GM12875 (cell line): Measurements from ENCODE around the gene TTC21A.

Experiments used
- H3K4me3 ChIP-seq: one replicate; pipeline ENCODE4 v1.5.1; 2011; ENCODE audit warnings: low read depth, low read length, control low read depth
- CTCF ChIP-seq: IDR thresholded peaks from 2 replicates; pipeline ENCODE4 v1.5.1; 2011; ENCODE audit warnings: low read depth, mild to moderate bottlenecking, control low read depth, inconsistent platforms, low read length, moderate library complexity, borderline replicate concordance; ENCODE audit not compliant: insufficient read depth

Gene TTC21A

GRCh38 chr3:39102504-39103323, 4.8 kb upstream of the TTC21A start:
- TF ChIP-seq CTCF, result no peak
- no peak overlapping the region for H3K4me3 ChIP-seq

GRCh38 chr3:39103324-39103693, 4.2 kb upstream of the TTC21A start:
- H3K4me3 ChIP-seq, result no peak overlapping the region
- peak; percentile 43 for TF ChIP-seq CTCF

- no peak for TF ChIP-seq CTCF
- H3K4me3 ChIP-seq, result no peak overlapping the region
These were observed 3.5 kb upstream of the TTC21A start for GRCh38 chr3:39103791-39104552.

GRCh38 chr3:39104961-39105686, 2.4 kb upstream of the TTC21A start:
- TF ChIP-seq CTCF, result no peak
- no peak overlapping the region for H3K4me3 ChIP-seq

- TF ChIP-seq CTCF, result no peak
- no peak overlapping the region for H3K4me3 ChIP-seq
These were observed 1.8 kb upstream of the TTC21A start for GRCh38 chr3:39105687-39106063.

GRCh38 chr3:39106281-39106811, 1.1 kb upstream of the TTC21A start:
- H3K4me3 ChIP-seq, result peak overlapping the region; percentile 94
- TF ChIP-seq CTCF, result no peak
